ENCODE results near the gene RPTOR.
"Not testable (repeated sequence)": the region's sequence is repeated elsewhere in the genome, so short reads cannot be mapped to it uniquely, and the experiment has no call there.

RPTOR gene

GRCh38 chr17:80790981-80791742 is 246.5 kb downstream of the RPTOR start:
- DNase-seq: peak; percentile 47

- DNase-seq: peak; percentile 29
These were observed 247.2 kb downstream of the RPTOR start for GRCh38 chr17:80791758-80792284.

- no peak for DNase-seq
These were observed 247.7 kb downstream of the RPTOR start for GRCh38 chr17:80792373-80792781.

DNA sequence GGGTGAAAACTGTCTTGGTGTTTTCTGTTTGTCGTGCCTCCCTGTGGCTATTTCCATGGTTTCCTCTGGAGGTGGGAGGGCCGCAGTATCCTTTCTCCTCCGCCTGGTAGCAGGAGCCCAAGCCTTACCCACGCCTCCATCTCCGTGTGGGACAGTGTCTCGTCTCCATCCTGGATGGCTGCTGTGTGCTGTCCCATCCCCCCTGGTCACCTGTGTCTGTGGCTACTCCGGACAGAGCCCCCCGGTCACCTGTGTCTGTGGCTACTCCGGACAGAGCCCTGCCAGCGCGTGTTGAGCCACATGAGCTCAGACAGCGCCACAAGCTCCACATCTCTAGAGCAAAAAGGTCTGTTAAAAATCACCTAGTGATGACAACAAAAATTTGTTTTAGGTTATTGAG is 248.8 kb downstream of the RPTOR start:
- no peak for DNase-seq

GRCh38 chr17:80793851-80794267 is 249.2 kb downstream of the RPTOR start:
- no peak for DNase-seq

DNA sequence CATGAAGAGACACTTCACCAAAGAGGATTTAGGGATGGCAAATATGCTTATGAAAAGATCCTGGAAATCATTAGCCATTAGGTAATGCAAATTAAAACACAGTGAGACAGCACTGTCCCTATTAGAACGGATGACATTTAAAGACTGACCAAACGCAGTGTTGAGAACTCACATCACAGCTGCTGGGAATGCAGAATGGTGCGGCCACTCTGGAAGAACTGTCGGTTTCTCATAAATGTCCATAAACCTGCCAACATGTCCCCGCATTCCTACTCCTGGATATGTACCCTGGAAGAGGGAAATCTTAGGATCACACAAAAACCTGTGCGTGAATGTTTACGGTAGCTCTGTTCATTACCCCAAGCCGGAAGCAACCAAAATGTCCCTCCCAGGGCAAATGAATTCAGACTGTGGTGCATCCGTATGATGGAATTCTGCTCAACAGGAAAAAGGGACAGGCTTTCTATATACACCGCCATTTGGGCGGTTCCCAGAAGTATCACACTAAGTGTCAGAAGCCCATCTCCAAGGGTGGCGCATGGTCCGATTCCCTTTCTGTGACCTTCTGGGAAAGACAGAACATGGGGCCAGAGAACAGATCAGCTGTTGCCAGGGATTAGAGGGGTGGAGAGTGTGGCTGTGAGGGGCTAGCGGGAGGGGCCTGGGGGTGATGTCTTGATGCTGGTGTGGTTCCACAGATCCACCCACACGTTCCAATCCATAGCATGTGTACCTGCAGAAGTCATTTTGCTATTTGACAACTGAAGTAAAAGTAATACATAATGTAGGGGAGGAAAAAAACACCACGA is 249.8 kb downstream of the RPTOR start:
- DNase-seq: no peak

GRCh38 chr17:80795090-80795580 is 250.5 kb downstream of the RPTOR start:
- DNase-seq: no peak

DNA sequence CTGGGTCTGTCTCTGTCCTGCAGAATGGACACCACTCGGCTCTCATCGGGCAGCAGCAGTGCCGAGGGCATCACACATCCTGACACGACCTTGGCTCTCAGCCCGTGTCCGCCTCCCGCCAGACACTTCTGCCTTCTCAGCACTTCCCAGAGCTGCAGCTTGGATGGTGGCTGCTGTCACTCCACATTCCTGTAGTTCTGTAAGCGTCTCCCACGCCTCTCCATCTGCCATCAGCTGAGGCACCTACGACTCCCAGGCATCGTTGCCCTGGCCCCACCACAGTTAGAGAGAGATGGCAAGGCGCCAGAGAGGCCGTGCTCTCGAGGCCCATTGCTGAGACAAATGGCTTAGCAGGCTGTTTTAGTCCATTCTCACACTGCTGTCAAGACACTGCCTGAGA is 251.1 kb downstream of the RPTOR start:
- DNase-seq: no peak

DNA sequence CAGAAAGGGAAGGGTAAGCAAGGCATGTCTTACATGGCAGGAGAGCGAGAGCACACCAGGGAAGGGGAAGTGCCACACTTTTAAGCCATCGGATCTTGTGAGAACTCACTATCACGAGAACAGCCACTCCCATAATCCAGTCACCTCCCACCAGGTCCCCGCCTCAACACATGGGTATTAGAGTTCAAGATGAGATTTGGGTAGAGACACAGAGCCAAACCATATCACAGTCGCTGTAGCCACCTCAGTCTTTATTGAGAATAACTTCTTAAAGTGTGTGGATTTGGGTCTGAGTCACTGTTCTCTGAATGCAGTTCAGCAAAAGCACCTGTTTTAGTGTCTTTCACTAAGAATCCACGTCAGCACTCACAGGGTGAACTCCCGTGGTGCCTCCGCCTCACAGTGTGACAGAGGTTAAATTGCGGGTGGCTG is 251.8 kb downstream of the RPTOR start:
- DNase-seq: no peak

GRCh38 chr17:80797222-80797621 is 252.6 kb downstream of the RPTOR start:
- DNase-seq: not testable (repeated sequence)

- no peak for DNase-seq
These were observed 253.3 kb downstream of the RPTOR start for GRCh38 chr17:80797741-80798594.

DNA sequence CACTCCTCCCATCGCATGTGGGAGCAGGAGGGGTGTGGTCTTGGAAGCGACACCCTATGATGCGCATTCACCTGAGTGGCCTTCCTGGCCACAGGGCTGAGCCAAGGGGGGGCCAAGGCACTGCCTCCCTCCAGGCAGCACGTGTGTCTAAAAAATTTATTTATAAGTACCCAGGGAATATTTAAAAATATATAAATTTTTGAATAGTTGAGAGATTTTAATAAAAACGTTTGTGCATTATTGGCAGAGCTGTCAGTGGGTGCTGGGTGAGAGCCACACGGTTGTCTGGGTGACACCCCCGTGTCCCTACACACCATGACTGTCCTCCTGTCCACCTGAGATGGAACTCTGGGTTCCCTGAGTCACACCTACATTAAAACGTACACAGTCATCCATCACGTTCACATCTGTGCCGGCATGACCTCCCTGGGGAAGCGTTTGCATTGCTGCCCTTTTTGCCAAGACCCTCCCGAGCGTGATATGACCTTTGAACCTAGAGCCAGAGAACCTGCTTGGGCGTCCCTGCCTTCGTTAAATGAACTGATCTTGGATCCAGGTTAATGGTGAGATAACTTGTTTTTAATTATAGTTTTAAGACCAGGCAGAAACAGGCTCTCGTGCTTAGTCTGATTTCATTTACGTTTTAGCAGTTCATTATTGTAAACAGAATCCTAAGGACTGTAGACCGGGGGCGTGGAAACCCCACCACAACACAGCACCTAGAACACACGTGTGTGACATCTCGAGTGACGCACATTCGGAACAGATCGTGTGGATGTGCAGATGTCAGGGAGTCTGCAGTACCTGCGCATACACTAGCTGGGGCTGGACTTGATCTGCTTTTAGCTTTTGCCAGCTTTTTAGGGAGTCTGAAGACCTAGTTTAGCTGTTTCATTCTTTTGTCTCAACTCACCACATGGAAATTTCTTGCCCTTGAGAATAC is 254.2 kb downstream of the RPTOR start:
- DNase-seq: no peak

DNA sequence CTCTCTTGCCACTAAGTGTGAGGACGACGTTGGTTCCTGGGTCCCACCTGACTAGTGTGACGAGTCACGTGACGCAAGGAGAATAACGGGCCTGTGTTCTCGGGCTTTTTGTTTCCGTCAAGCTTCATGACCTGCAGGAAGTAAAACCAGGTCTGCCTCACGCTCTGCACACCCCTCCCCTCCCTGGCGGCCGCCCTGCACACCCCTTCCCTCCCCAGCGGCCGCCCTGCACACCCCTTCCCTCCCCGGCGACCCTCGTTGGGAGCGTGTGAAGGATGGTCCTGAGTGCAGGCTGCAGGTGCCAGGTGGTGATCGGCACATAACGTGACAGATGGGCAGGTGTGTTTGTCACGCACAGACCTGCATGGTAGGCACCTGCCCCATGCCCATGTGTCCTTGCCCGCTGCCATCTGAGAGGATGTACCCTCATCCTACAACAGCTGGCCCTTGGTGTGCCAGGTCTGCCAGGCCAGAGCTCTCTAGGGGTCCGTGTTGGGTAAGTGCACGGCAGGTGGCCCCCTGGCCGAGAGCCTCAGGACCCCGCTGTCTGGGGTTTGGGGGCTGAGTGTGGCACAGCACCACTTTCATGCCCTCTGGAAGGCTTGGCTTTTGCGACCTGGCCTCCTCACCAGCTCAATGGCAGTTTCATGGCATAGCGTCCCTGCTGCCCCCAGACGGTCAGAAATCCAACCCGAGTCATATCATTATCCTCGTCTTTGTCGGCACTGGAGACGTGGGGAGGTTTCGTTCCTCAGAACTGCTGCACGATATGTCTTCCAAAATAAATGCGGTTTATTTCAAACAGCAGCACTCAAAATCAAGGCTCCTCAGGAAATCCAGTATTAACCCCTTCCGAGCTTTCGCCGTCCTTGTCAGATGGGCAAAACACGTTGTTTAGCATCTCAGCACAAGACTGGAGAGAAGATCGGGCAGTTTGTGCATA is 255.2 kb downstream of the RPTOR start:
- DNase-seq: no peak

DNA sequence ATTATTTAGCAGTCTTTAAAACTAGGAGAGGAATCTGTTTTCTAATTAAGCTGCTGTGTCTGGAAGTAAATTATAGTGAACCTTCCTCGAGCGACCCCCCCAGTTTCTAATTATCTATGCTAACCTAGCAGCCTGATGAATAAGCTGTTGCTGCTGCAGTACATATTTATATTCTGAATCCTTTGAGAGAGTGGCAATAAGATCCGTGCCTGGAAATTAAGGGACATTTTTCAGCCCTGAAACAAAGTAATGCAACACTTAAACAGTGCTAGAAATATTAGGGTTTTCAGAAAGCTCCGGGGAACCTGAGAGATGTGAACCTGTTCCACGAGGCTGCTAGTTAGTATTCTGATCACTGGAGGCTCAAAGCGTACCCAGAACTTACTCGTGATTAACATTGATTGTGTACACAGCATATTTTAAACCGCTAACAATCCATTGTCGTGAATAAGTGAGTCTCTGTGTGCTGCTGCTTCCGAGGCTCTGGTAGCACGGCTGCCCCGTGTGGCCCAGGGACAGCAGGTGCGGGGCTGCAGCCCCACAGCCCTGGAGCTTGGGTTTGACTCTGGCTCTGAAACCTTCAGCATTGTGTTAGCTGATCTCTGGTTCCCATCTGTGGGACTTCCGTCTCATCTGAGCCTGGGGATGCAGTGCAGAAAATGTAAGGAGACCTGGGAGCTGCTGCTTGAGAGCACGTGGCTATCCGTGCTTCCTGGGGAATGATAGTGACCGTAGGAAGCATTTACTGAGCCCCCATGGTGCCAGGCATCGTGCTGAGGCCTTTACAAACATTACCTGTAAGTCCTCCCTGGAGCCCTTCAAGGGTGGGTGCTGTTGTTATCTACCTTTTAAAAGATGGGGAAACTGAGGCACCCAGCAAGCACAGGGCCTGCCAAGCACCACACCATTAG is 256.1 kb downstream of the RPTOR start:
- no peak for DNase-seq

- DNase-seq: no peak
These were observed 258.2 kb downstream of the RPTOR start for GRCh38 chr17:80802626-80803450.

DNA sequence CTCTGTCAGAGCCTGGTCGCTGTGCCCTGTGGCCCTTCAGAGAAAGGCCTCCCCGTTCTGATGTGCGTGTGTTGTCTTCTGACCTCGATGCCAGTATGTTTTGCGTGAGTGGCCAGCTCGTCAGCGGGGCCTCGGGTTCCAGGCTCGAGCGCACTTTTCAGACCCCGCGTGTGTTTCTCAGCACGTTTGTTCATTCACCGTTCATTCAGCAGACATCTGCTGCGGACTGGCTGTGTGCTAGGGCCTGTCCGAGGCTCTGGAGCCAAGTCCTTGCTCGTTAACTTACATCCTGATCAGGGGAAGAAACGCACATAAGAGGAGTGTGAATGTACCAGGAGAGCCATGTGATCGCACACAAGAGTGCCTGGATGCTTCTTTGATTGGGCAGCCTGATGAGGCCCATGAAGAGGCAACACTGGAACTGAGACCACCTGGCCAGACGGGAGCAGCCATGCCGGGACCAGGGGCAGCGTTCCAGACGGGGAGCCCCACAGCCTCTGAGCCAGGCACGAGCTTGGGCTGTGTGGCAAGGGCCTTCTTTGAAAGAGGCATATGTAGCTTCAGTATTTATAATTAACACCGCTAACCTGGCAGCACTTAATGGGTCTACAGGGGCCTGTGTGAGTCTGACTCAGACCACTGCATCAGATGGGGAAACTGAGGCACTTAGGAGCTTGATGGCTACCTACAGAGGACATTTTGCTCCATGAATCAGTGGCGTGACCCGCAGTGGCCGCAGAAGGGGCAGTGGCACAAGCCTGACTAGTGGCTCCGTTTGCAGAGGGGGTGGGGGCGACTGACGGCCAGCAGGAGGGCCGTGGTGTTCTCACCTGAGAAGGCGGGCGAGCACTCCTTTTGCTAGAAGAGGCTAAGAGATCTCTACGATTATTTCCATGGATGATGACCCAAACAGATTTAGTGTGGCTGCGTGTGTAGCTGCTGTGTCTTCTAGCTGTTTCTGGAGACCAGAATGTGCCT is 259.1 kb downstream of the RPTOR start:
- DNase-seq: no peak

GRCh38 chr17:80804466-80804865 is 259.8 kb downstream of the RPTOR start:
- DNase-seq: no peak

Measured in CD4-positive, alpha-beta T cell treated with Interleukin-21 for 1 hour (primary cell).